SH-SY5Y (cell line): ENCODE data around the gene CD101.

ENCODE experiments used
- GATA2 ChIP-seq: IDR thresholded peaks from 2 replicates; pipeline ENCODE4 v1.6.1; 2011; ENCODE audit warnings: mild to moderate bottlenecking, low read depth, low read length
- GATA3 ChIP-seq: IDR thresholded peaks from 2 replicates; pipeline ENCODE4 v1.6.1; 2011; ENCODE audit warnings: low read depth, mild to moderate bottlenecking, low read length, moderate library complexity

- no peak for TF ChIP-seq GATA2
- no peak for TF ChIP-seq GATA3
Observed at GRCh38 chr1:116990612-116991151, 10.9 kb upstream of the CD101 start.
